Effector CD4-positive, alpha-beta T cell (primary cell): Measurements from ENCODE around the gene KIF4A.
"Not testable (repeated sequence)": the region's sequence is repeated elsewhere in the genome, so short reads cannot be mapped to it uniquely, and the experiment has no call there.

Experiments
- DNase-seq: peaks from one replicate; pipeline ENCODE4 v3.0.0-alpha.2; 2020
- total RNA-seq: gene quantifications from one replicate; lab custom pipeline; 2026; lab: John Stamatoyannopoulos, UW

Gene KIF4A
- 1.9 reads per million, percentile 2 among the genes with 10 or more reads in this experiment for total RNA-seq

DNA sequence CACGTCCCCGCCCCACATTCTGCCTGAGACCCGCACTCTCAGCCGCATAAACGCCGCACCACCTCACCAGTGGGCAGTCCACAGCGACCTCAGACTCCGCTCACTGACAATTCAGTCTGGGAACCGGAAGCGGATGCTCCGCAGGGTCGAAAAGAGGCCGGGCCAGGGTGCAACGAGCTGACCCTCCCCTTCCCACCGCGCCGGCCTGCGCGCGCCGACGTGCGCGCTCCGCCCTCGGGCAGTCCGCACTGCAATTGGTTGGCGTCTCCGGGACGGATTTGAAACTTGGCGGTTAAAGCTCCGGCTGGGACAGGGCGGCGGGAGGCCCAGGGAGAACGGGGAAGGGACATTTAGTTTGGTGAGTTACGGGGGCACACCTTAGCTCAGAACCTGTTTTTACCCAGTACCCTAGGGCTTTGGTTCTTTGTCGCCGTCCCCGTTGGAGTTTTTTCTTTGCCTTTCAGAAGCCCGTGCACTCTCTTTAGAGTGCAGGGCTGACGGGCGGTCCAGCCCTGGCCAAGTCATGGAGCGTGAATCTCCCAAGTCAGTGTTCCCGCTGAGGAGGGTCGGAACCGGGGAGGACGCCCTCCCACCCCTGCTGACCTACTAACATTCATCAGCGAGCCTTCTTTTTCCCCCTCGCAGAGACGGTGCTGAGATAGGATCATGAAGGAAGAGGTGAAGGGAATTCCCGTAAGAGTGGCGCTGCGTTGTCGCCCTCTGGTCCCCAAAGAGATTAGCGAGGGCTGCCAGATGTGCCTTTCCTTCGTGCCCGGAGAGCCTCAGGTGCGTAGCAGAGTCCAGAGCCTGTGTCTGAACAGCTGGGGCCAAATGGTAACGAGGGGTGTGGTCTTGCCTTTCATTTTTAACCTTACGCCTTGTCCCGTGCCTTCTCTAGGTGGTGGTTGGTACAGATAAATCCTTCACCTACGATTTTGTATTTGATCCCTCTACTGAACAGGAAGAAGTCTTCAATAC, at the start of gene KIF4A, which contains the start of gene PDZD11:
Gene KIF4A, plus strand, starts transcription at position 312 of the 978 bp plus-strand sequence. Its CDS starts 355 bp downstream, at position 667.
Gene PDZD11, minus strand, starts transcription at position 135 of the 978 bp plus-strand sequence. CDS start 586 bp downstream, outside the sequence.
- DNase-seq = peak; percentile 60

- DNase-seq = no peak
Measured at GRCh38 chrX:70240751-70241150, 49.2 kb upstream of the KIF4A start.

- no peak for DNase-seq
Measured at GRCh38 chrX:70241501-70241900, 48.4 kb upstream of the KIF4A start.

- DNase-seq = not testable (repeated sequence)
Measured at GRCh38 chrX:70243601-70244000, 46.3 kb upstream of the KIF4A start.

DNA sequence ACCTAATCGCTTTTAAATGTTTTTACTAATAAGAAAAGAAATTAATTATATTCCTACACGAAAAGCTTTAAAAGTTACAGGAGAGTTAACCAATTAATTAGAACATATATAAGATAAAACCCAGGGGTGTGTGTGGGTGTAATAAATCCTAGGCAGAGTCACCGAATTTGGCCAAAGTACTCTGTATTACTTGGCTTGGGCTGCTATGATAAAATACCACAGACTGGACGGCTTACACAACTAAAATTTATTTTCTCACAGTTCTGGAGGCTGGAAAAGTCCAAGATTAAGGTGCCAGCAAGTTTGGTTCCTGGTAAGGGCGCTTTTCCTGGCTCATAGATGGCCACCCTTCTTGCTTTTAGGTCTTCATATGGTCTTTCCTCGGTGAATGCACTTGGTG, 45.0 kb upstream of the KIF4A start:
- no peak for DNase-seq

- no peak for DNase-seq
Measured at GRCh38 chrX:70247252-70247651, 42.7 kb upstream of the KIF4A start.

DNA sequence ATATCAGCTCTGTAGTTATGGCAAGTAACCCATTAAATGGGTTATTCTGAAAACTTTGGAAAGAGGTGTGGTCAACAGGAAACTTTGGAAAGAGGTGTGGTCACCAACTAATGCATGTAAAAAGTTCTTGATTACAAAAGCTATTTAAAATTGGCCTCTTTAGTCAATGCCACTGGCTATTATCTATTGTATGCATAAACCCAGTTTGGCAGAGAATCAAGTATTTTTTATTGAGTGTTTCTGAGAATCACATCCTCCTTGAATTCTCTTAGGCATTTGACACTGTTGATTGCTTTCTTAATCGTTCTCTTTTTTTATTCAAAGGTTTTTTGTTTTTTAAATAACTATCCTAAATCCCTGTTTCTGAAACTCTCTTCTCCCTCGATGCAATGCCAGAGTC, 37.4 kb upstream of the KIF4A start:
- DNase-seq = no peak

- DNase-seq = no peak
Measured at GRCh38 chrX:70253377-70254062, 36.4 kb upstream of the KIF4A start.

- no peak for DNase-seq
Measured at GRCh38 chrX:70254063-70254400, 35.9 kb upstream of the KIF4A start.

GRCh38 chrX:70254909-70255308, 35.0 kb upstream of the KIF4A start:
- DNase-seq = no peak

DNA sequence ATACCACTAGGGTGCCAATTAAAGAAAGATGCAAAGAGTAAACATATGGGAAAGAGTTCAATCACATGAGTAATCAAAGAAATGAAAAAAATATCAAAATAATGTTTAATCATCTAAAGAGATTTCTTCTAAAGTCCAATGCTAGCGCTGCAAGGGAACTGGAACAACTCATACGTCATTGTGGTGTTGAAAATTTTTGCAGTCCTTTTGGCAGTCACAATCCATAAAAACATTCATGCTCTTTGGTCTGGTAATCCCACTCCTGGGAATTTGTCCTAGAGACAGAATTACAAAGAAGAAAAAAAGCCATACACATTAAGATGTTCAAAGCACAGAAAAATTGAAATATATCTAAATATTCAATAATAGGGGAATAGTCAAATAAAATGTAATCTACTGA, 34.5 kb upstream of the KIF4A start:
- DNase-seq = no peak

- no peak for DNase-seq
Measured at GRCh38 chrX:70257423-70258288, 32.2 kb upstream of the KIF4A start.

- no peak for DNase-seq
Measured at GRCh38 chrX:70260104-70260503, 29.8 kb upstream of the KIF4A start, which contains the start of gene P2RY4. P2RY4 (minus strand) TSS chrX:70260204; CDS start chrX:70259624, 580 bp downstream.

DNA sequence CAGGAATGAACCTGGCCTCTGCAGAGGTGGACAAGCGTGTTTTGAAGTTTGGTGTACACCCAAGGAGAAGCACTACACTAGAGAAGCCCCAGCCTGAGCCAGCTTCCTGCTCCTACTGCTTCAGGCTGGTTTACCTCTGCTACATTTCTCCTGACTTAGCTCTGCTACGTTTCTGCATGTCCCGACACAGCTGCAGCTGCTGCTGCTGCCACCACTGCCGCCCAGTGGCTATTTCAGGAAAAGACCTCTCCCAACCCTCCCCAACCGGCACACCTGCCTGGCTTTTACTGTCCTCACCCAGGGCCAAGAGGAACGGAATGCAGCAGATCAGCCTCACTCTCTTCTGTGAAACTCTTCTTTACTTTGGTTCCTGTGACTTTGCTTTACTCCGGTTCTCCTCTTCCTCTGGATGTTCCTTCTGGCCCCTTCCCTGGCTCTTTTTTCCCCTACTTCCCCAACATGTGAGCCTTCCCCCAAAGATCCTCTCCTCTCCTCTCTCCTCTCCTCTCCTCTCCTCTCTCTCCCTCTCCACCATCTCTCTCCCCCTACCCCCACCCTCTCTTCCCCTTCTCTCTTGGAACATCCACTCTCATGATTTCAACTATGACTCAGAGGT, 26.8 kb upstream of the KIF4A start:
- DNase-seq = no peak

DNA sequence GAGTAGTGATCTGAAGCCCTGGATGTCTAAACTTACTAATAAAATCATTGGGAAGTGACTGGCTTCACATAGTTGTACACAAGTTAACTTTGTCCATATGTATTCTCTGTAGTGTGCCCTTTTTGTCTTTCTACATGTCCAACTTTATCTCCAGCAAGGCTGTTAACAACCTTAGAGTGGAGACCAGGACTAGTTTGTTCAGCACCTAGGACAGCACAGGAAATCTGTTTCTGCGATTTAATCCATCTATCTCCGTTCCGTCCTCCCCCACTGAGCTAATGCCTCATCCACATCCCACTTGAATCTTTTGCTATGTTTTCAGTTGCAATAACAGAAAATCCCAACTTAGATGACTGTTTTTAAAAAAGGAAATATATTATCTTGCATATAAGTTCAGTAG, 25.1 kb upstream of the KIF4A start:
- DNase-seq = no peak

- no peak for DNase-seq
Measured at GRCh38 chrX:70268034-70268433, 21.9 kb upstream of the KIF4A start, which contains the start of gene ARR3. ARR3 (plus strand) TSS chrX:70268334; CDS start chrX:70269386, 1,052 bp downstream.

GRCh38 chrX:70274029-70274428, 15.9 kb upstream of the KIF4A start:
- DNase-seq = not testable (repeated sequence)

- DNase-seq = no peak
Measured at GRCh38 chrX:70279081-70279480, 10.8 kb upstream of the KIF4A start.

- no peak for DNase-seq
Measured at GRCh38 chrX:70280573-70280972, 9.3 kb upstream of the KIF4A start.

- DNase-seq = no peak
Measured at GRCh38 chrX:70281951-70282350, 8.0 kb upstream of the KIF4A start, which contains the start of gene RAB41. RAB41 (plus strand) TSS chrX:70282172; CDS start chrX:70282218, 46 bp downstream.

DNA sequence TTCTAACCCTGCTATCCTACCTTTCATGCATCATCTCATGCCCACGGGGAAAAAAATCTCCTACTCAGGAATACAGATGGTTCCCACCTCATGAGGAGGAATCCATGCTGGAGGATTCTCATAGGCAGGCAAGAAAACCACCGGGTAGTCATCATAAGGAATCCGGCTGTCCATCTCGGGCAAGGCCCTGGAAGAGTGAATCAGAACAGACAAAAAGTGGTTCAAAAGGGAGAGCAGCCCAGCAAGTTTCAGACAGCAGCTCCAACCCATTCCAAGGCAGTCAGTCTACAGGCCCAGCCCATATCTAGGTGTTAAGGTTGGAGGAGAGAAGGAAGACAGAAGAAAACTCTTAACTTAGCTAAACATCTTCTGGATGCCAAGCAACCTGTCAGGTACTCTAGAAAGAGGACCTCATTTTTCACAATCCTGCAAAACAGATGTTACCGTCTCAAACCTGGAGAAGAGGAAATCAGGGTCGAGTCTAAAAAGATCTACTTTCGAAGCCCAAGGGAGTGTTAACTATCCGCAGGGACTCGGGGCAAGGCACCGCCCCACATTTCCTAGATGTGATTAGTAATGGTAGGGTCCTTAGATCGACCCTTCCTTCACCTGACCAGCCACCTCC, 624 bp upstream of the KIF4A start:
- DNase-seq = no peak
